ENCODE data around the gene STARD3.

STARD3 gene

GRCh38 chr17:39660397-39661385, 23.7 kb downstream of the STARD3 start:
- DNase-seq (ENCODE audit: low read depth in 3 of 3): no peak

GRCh38 chr17:39661744-39662541, 25.0 kb downstream of the STARD3 start:
- no peak for DNase-seq (ENCODE audit: low read depth in 3 of 3)

DNA sequence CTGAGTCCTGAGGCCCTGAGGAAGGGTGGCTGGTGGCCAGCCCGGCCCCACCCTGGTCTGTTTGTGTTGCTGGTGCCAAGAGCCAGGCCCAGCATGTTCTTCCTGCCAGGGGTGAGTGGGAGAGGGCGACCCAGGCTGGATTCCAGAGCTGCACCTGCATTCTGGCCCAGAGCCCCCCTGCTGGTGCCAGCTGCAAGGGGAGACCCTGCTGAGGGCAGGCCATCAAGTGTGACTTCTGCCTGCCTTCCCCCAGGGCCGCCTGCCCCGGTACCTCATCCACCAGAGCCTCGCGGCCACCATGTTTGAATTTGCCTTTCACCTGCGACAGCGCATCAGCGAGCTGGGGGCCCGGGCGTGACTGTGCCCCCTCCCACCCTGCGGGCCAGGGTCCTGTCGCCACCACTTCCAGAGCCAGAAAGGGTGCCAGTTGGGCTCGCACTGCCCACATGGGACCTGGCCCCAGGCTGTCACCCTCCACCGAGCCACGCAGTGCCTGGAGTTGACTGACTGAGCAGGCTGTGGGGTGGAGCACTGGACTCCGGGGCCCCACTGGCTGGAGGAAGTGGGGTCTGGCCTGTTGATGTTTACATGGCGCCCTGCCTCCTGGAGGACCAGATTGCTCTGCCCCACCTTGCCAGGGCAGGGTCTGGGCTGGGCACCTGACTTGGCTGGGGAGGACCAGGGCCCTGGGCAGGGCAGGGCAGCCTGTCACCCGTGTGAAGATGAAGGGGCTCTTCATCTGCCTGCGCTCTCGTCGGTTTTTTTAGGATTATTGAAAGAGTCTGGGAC, 25.8 kb downstream of the STARD3 start:
- no peak for DNase-seq (ENCODE audit: low read depth in 3 of 3)

- DNase-seq (ENCODE audit: low read depth in 3 of 3): no peak
These were observed 26.4 kb downstream of the STARD3 start for GRCh38 chr17:39663340-39663687.

GRCh38 chr17:39663688-39664580, 27.0 kb downstream of the STARD3 start:
- DNase-seq (ENCODE audit: low read depth in 3 of 3): no peak

GRCh38 chr17:39664581-39665561, 27.9 kb downstream of the STARD3 start, which contains the start of gene TCAP:
Gene TCAP, plus strand, starts transcription at chr17:39665349. Its CDS starts 11 bp downstream, at chr17:39665360.
- DNase-seq (ENCODE audit: low read depth in 3 of 3): no peak

- DNase-seq (ENCODE audit: low read depth in 3 of 3): no peak
These were observed 28.8 kb downstream of the STARD3 start for GRCh38 chr17:39665642-39666224.

- no peak for DNase-seq (ENCODE audit: low read depth in 3 of 3)
These were observed 29.3 kb downstream of the STARD3 start for GRCh38 chr17:39666231-39666600.

- no peak for DNase-seq (ENCODE audit: low read depth in 3 of 3)
These were observed 29.8 kb downstream of the STARD3 start for GRCh38 chr17:39666601-39667261.

GRCh38 chr17:39667262-39667944, 30.5 kb downstream of the STARD3 start:
- DNase-seq (ENCODE audit: low read depth in 3 of 3): no peak

- DNase-seq (ENCODE audit: low read depth in 3 of 3): peak; percentile 42 to 60 (median 53)
These were observed 31.3 kb downstream of the STARD3 start, which contains the start of gene PNMT for GRCh38 chr17:39667945-39668924. Gene PNMT, plus strand, starts transcription at chr17:39668453. Its CDS starts 23 bp downstream, at chr17:39668476.

GRCh38 chr17:39669897-39670735, 33.2 kb downstream of the STARD3 start:
- DNase-seq (ENCODE audit: low read depth in 3 of 3): no peak

GRCh38 chr17:39670746-39671145, 33.8 kb downstream of the STARD3 start:
- DNase-seq (ENCODE audit: low read depth in 3 of 3): no peak

DNA sequence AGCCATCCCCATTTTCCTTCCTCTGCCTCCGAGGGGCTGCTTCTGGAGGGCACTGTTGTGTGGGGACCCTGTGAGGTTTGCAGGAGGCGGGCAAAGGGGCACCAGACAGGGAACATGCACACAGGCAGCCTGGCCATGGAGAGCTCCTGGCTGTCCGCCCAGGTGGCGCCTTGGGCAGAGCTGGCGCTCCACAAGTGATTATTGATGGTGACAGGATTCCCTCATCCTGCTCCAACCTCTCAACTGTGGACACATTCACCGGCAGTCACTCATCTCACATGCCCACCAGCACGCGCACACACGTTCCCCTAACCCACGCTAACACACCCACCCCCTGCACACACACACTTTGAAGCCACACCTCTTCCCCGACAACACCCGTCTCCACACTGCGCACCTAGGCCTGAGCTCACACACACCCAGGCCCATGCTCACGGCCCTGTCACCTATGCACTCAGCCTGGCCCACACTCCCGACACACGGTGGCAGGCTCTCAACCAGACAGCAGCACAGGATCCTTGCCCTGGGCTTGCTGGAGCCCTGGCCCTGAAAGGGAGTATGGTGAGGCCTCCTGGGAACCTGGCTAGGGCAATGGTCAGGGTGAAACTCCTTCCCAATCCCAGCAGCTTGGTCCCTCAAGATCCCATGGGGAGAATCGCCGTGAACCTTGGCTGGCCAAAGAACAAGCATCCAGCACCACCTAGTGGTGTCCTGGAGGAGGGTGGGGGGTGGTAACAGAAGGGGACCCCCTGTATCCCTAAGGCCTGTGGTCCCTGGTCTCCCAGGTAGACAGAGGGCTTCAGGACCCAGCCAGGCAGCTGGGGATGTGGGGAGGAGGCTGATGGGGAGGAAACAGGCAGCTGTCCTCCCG, 34.9 kb downstream of the STARD3 start:
- no peak for DNase-seq (ENCODE audit: low read depth in 3 of 3)

Measured in stimulated activated CD4-positive, alpha-beta T cell treated with anti-CD3 and anti-CD28 coated beads, TNF-alpha, amount 100 ng/mL, for 48 hours (primary cell).